Astrocyte (in vitro differentiated cells and primary cell): ENCODE results near the gene MNT. TPM values are rescaled to one million over a fixed set of nuclear protein-coding genes. Genes with fewer than 3 reads are reported as not detected.
A peak's percentile ranks its signal among the peaks of the same experiment; 100 is the strongest.
"Not testable (repeated sequence)": the region's sequence is repeated elsewhere in the genome, so short reads cannot be mapped to it uniquely, and the experiment has no call there.

ENCODE experiments used
- DNase-seq: peaks from one replicate; pipeline ENCODE4 v3.0.0-alpha.2; 2010; ENCODE audit warnings: low read depth
- FAIRE-seq: peaks from 2 replicates; lab custom pipeline; 2011; peaks lifted over from hg19 to GRCh38; lab: Jason Lieb, UNC
- H2AFZ ChIP-seq: 2 replicates; pipeline ENCODE4 v1.6.0; 2012; ENCODE audit warnings: low read depth, low read length, inconsistent platforms
- H3K27ac ChIP-seq: 2 replicates; pipeline ENCODE4 v1.5.1; 2011; ENCODE audit warnings: low read depth, low read length, inconsistent platforms
- H3K27me3 ChIP-seq: 2 replicates; pipeline ENCODE4 v1.6.0; 2011; ENCODE audit warnings: low read length, inconsistent platforms; ENCODE audit not compliant: insufficient read depth
- H3K36me3 ChIP-seq: 2 replicates; pipeline ENCODE4 v1.5.1; 2011; ENCODE audit warnings: low read length, inconsistent platforms; ENCODE audit not compliant: insufficient read depth
- H3K4me1 ChIP-seq: 2 replicates; pipeline ENCODE4 v1.5.1; 2011; ENCODE audit warnings: low read length, inconsistent platforms; ENCODE audit not compliant: insufficient read depth
- H3K4me2 ChIP-seq: 2 replicates; pipeline ENCODE4 v1.6.0; 2012; ENCODE audit warnings: low read length, inconsistent platforms
- H3K4me3 ChIP-seq: 2 replicates; pipeline ENCODE4 v1.5.1; 2011; ENCODE audit warnings: low read depth, mild to moderate bottlenecking, low read length, inconsistent platforms; ENCODE audit not compliant: insufficient read depth
- H3K79me2 ChIP-seq: 2 replicates; pipeline ENCODE4 v1.6.0; 2012; ENCODE audit warnings: mild to moderate bottlenecking, low read length, inconsistent platforms; ENCODE audit not compliant: insufficient read depth
- H3K9ac ChIP-seq: 2 replicates; pipeline ENCODE4 v1.6.0; 2012; ENCODE audit warnings: mild to moderate bottlenecking, low read length, inconsistent platforms
- H3K9me3 ChIP-seq: 2 replicates; pipeline ENCODE4 v1.5.1; 2012; ENCODE audit warnings: low read depth, mild to moderate bottlenecking, low read length, inconsistent platforms; ENCODE audit not compliant: insufficient read depth
- H4K20me1 ChIP-seq: 2 replicates; pipeline ENCODE4 v1.6.0; 2012; ENCODE audit warnings: low read length, inconsistent platforms; ENCODE audit not compliant: insufficient read depth
- H3K27ac Mint-ChIP-seq: one replicate; pipeline ENCODE4 v1.8.0; 2021; ENCODE audit warnings: mild to moderate bottlenecking, mixed read lengths; ENCODE audit not compliant: unreplicated experiment
- H3K27me3 Mint-ChIP-seq: one replicate; pipeline ENCODE4 v1.8.0; 2021; ENCODE audit warnings: low read depth, mixed read lengths; ENCODE audit not compliant: unreplicated experiment
- H3K36me3 Mint-ChIP-seq: one replicate; pipeline ENCODE4 v1.8.0; 2021; ENCODE audit warnings: low read depth, mixed read lengths; ENCODE audit not compliant: unreplicated experiment
- H3K4me1 Mint-ChIP-seq: one replicate; pipeline ENCODE4 v1.8.0; 2021; ENCODE audit warnings: low read depth, mixed read lengths; ENCODE audit not compliant: unreplicated experiment
- H3K4me3 Mint-ChIP-seq: one replicate; pipeline ENCODE4 v1.8.0; 2021; ENCODE audit warnings: mild to moderate bottlenecking, moderate library complexity, mixed read lengths; ENCODE audit not compliant: unreplicated experiment
- H3K9me3 Mint-ChIP-seq: one replicate; pipeline ENCODE4 v1.8.0; 2021; ENCODE audit warnings: mild to moderate bottlenecking, mixed read lengths; ENCODE audit not compliant: unreplicated experiment
- CTCF ChIP-seq: IDR thresholded peaks from 2 replicates; pipeline ENCODE4 v1.5.1; 2011; ENCODE audit warnings: low read depth, mild to moderate bottlenecking, inconsistent platforms, low read length, moderate library complexity; ENCODE audit not compliant: insufficient read depth
- EZH2 ChIP-seq: IDR thresholded peaks from 2 replicates; pipeline ENCODE4 v1.6.1; 2012; ENCODE audit warnings: mild to moderate bottlenecking, low read length, inconsistent platforms; ENCODE audit not compliant: insufficient read depth
- total RNA-seq: library from RNA; stranded (reverse); gene quantifications from 2 replicates; pipeline ENCODE4 v1.2.1, GENCODE V29; 2021

Gene MNT
- total RNA-seq, 1 donor from 2014 or later: 29.1 TPM

GRCh38 chr17:2444382-2444781 is 43.5 kb upstream of the MNT start:
- no peaks in the 10 kb centered on the region for H3K79me2 ChIP-seq
- peaks cover 10% of the 10 kb centered on the region for H3K36me3 Mint-ChIP-seq

GRCh38 chr17:2442166-2442565 is 41.3 kb upstream of the MNT start:
- no peaks in the 10 kb centered on the region for H4K20me1 ChIP-seq
- no peak overlapping the region for H3K4me3 ChIP-seq
- no peak overlapping the region for H2AFZ ChIP-seq
- FAIRE-seq (no peak), DNase-seq (no peak)
- H3K4me1 ChIP-seq: peaks cover 10% of the 10 kb centered on the region
- Mint-ChIP-seq H3K27ac (no peak overlapping the region), H3K36me3 (peaks cover 11% of the 10 kb centered on the region), H3K4me3 (no peak overlapping the region), H3K27me3 (no peaks in the 10 kb centered on the region), H3K4me1 (peaks cover 8% of the 10 kb centered on the region), H3K9me3 (peaks cover 2% of the 10 kb centered on the region)
- no peaks in the 10 kb centered on the region for H3K27me3 ChIP-seq
- H3K36me3 ChIP-seq: peaks cover 14% of the 10 kb centered on the region
- no peak overlapping the region for H3K4me2 ChIP-seq
- H3K9me3 ChIP-seq: no peaks in the 10 kb centered on the region
- TF ChIP-seq CTCF (no peak), EZH2 (no peak)
- no peak overlapping the region for H3K27ac ChIP-seq
- H3K9ac ChIP-seq: no peak overlapping the region
- no peaks in the 10 kb centered on the region for H3K79me2 ChIP-seq

More at GRCh38 chr17:2444382-2444781, 43.5 kb upstream of the MNT start:
- H4K20me1 ChIP-seq: no peaks in the 10 kb centered on the region
- Mint-ChIP-seq H3K4me3 (no peak overlapping the region), H3K27me3 (no peaks in the 10 kb centered on the region), H3K9me3 (peaks cover 2% of the 10 kb centered on the region), H3K27ac (no peak overlapping the region), H3K4me1 (peaks cover under 1% of the 10 kb centered on the region)
- H2AFZ ChIP-seq: no peak overlapping the region
- FAIRE-seq (no peak), DNase-seq (no peak)
- no peak overlapping the region for H3K4me3 ChIP-seq
- H3K4me1 ChIP-seq: peaks cover 5% of the 10 kb centered on the region
- H3K27ac ChIP-seq: no peak overlapping the region
- TF ChIP-seq CTCF (no peak), EZH2 (no peak)
- peaks cover 9% of the 10 kb centered on the region for H3K36me3 ChIP-seq
- H3K27me3 ChIP-seq: no peaks in the 10 kb centered on the region
- H3K9me3 ChIP-seq: no peaks in the 10 kb centered on the region
- H3K4me2 ChIP-seq: no peak overlapping the region
- no peak overlapping the region for H3K9ac ChIP-seq

- H4K20me1 ChIP-seq: no peaks in the 10 kb centered on the region
- H3K9ac ChIP-seq: no peak overlapping the region
- Mint-ChIP-seq H3K27me3 (no peaks in the 10 kb centered on the region), H3K27ac (no peak overlapping the region), H3K36me3 (peaks cover 11% of the 10 kb centered on the region), H3K4me1 (peaks cover 8% of the 10 kb centered on the region), H3K9me3 (peaks cover 1% of the 10 kb centered on the region), H3K4me3 (no peak overlapping the region)
- peaks cover 13% of the 10 kb centered on the region for H3K36me3 ChIP-seq
- no peaks in the 10 kb centered on the region for H3K79me2 ChIP-seq
- no peak overlapping the region for H3K27ac ChIP-seq
- TF ChIP-seq EZH2 (no peak), CTCF (no peak)
- H3K4me1 ChIP-seq: peaks cover 10% of the 10 kb centered on the region
- H3K4me2 ChIP-seq: no peak overlapping the region
- H3K9me3 ChIP-seq: no peaks in the 10 kb centered on the region
- FAIRE-seq (no peak), DNase-seq (no peak)
- no peak overlapping the region for H3K4me3 ChIP-seq
- no peak overlapping the region for H2AFZ ChIP-seq
- H3K27me3 ChIP-seq: no peaks in the 10 kb centered on the region
These were observed 40.1 kb upstream of the MNT start for GRCh38 chr17:2440930-2441329.

- not testable (repeated sequence) for H3K27ac Mint-ChIP-seq, H3K4me2 ChIP-seq, H3K9me3 ChIP-seq, H3K27me3 ChIP-seq, H3K36me3 Mint-ChIP-seq, H3K9ac ChIP-seq, H3K27ac ChIP-seq, H3K4me3 Mint-ChIP-seq, H3K4me3 ChIP-seq, FAIRE-seq, H4K20me1 ChIP-seq, H3K27me3 Mint-ChIP-seq, H3K9me3 Mint-ChIP-seq, H3K79me2 ChIP-seq, H2AFZ ChIP-seq
- peak; percentile 77 for DNase-seq
- peaks cover 11% of the 10 kb centered on the region for H3K36me3 ChIP-seq
- peaks cover 15% of the 10 kb centered on the region for H3K4me1 ChIP-seq
- H3K4me1 Mint-ChIP-seq: peaks cover 10% of the 10 kb centered on the region
These were observed 39.1 kb upstream of the MNT start for GRCh38 chr17:2439997-2440396.
